ENCODE results near the gene PHACTR4.
"Not testable (repeated sequence)": the region's sequence is repeated elsewhere in the genome, so short reads cannot be mapped to it uniquely, and the experiment has no call there.

Gene PHACTR4

GRCh38 chr1:28437924-28438699, 68.6 kb downstream of the PHACTR4 start:
- DNase-seq, result no peak

- DNase-seq, result no peak
Observed at GRCh38 chr1:28439320-28439719, 69.8 kb downstream of the PHACTR4 start.

- DNase-seq, result no peak
Observed at GRCh38 chr1:28441674-28442073, 72.1 kb downstream of the PHACTR4 start.

DNA sequence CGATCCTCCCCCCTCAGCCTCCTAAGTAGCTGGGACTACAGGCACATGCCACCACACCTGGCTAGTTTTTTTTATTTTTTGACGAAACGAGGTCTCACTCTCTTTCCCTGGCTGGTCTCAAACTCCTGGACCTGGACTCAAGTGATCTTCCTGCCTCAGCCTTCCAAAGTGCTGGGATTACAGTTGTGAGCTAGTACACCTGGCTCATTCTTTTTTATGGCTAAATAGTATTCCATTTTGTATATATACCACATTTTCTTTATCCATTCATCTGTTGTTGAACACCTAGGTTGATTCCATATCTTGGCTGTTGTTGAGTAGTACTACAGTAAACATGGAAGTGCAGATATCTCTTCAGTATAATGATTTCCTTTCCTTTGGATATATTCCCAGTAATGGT, 74.0 kb downstream of the PHACTR4 start:
- DNase-seq, result no peak

DNA sequence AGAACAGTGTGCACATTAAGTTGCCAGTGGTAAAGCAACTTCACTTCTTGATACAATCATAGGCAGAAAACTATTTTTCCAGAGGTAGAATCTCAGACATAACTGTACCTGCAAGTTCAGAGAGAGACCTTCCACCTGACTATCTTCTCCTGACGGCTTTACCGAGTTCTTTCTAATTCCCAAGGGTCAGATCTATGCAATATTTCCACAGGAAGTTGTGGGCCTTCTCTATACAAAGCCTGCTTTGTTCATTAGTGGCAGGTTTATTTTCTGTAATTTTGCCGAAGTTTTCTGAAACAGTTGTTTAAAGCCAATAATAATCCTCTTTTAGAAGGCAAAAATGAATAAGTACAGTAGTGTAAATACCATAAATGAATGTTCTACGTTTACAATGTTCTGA, 78.1 kb downstream of the PHACTR4 start:
- DNase-seq, result no peak

GRCh38 chr1:28448094-28448611, 78.6 kb downstream of the PHACTR4 start:
- DNase-seq, result not testable (repeated sequence)

GRCh38 chr1:28449904-28450303, 80.4 kb downstream of the PHACTR4 start:
- no peak for DNase-seq

DNA sequence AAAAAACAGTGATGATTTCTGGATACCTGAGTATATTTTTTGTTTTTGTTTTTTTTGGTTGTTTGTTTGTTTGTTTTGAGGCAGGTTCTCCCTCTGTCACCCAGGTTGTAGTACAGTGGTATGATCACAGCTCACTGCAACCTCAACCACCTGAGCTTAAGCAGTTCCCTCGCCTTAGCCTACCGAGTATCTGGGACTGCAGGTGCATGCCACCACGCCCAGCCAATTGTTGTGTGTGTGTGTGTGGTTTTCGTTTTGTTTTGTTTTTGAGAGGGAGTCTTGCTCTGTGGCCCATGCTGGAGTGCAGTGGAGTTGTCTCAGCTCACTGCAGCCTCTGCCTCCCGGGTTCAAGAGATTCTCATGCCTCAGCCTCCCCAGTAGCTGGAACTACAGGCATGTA, 81.0 kb downstream of the PHACTR4 start:
- DNase-seq, result no peak

DNA sequence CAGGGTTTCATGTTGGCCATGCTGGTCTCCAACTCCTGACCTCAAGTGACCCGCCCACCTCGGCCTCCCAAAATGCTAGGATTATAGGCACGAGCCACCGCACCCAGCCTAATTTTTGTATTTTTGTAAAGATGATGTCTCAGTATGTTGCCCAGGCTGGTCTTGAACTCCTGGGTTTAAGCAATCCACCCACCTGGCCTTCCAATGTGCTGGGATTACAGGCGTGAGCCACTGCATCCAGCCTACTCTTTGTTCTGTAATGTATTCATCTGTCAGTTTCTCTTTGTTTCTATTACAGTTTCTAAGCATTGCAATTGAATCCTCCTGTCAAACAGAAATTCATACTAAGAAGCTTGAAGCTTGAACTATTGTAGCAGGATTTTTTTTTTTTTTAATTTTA, 81.5 kb downstream of the PHACTR4 start:
- no peak for DNase-seq

GRCh38 chr1:28456078-28456477, 86.5 kb downstream of the PHACTR4 start:
- DNase-seq, result no peak

DNA sequence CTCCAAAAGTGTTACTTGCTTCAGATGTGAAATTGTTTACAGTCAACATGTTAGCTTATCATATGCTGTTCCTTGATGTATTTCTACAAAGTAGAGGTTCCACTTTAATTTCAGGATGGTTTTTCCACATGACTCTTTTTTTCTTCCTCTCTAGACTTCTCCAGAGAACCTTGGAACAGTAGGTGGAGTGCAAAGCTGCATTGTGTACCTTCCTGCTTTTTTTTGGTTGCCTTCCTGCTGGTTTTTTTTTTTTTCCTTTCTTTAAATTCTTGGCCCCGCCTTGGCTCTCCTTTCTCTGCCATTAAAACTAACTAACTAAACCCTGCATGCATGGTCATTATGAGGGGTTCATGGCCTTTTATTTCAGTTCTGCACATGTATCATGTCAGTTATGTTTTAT, 88.1 kb downstream of the PHACTR4 start:
- no peak for DNase-seq

DNA sequence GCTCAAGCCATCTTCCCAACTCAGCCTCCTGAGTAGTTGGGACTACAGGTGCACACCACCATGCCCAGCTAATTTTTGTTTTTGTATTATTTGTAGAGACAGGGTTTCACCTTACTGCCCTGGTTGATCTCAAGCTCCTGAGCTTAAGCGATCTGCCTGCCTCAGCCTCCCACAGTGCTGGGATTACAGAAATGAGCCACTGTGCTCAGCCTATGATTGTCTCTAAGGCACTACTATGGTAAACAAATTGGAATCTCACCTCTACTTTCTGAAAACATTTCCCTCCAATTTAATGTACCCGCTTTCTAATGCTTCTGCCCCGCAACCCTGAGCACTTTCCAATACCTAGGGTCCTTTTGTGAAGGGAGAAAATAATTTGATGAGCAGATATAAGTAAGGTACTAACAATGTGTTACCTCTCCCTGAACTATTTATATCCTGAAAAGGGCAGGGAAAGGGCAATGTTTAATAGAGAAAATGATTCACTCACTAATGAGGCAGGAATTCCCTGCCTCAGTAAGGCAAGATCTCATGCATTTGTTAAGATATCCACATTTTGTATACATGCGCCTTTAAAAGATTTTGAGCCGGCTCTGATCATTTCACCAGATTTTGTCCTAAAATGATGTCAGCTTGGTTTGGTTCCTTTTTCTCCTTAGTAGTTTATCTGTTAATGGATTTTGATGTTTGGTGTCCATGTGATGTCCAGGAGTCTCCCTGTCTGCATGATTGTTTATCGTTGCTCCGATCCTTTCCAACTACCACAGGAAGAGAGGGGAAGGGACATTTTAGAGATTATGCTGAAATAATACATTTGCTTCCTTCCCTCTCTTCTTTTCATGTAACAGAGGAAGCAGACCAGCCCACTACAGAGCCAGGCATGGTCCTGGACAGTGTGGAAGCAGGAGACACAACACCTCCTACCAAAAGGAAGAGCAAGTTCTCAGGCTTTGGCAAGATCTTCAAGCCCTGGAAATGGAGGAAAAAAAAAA, 89.0 kb downstream of the PHACTR4 start:
- no peak for DNase-seq

- no peak for DNase-seq
Observed at GRCh38 chr1:28466226-28466778, 96.8 kb downstream of the PHACTR4 start.

GRCh38 chr1:28470146-28470545, 100.6 kb downstream of the PHACTR4 start:
- no peak for DNase-seq

DNA sequence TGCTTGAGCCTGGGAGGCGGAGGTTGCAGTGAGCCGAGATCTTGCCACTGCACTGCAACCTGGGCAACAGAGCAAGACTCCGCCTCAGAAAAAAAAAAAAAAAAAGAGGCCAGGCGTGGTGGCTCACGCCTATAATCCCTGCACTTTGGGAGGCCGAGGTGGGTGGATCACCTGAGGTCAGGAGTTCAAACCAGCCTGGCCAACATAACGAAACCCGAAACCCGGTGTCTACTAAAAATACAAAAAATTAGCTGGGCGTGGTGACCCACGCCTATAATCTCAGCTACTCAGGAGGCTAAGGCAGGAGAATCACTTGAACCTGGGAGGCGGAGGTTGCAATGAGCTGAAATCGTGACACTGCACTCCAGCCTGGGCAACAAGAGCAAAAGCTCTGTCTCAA, 110.0 kb downstream of the PHACTR4 start:
- not testable (repeated sequence) for DNase-seq

- no peak for DNase-seq
Observed at GRCh38 chr1:28480308-28480707, 110.8 kb downstream of the PHACTR4 start.

- DNase-seq, result no peak
Observed at GRCh38 chr1:28482138-28482537, 112.6 kb downstream of the PHACTR4 start.

- DNase-seq, result no peak
Observed at GRCh38 chr1:28482702-28483101, 113.2 kb downstream of the PHACTR4 start.

GRCh38 chr1:28494737-28495136, 125.2 kb downstream of the PHACTR4 start:
- DNase-seq, result no peak

DNA sequence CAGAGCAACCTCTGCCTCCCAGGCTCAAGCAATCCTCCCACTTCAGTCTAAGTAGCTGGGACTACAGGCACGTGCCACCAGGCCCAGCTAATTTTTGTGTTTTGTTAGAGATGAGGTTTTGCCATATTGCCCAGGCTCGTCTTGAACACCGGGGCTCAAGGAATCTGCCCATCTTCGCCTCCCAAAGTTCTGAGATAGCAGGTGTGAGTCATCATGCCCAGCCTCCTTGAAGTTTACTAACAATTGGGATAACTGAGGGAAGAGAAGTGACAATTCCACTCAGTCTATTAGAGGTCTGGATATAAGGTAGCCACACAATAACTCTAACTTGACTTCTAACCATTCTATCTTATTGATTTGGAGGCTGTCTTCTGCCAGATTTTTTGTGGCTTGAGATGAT, 130.0 kb downstream of the PHACTR4 start:
- no peak for DNase-seq

- no peak for DNase-seq
Observed at GRCh38 chr1:28501925-28502324, 132.4 kb downstream of the PHACTR4 start.

GRCh38 chr1:28503117-28503516, 133.6 kb downstream of the PHACTR4 start:
- DNase-seq, result no peak

Measured in NCI-H1092 (cell line).